Measurements from ENCODE around the gene LARGE1.

Gene LARGE1

DNA sequence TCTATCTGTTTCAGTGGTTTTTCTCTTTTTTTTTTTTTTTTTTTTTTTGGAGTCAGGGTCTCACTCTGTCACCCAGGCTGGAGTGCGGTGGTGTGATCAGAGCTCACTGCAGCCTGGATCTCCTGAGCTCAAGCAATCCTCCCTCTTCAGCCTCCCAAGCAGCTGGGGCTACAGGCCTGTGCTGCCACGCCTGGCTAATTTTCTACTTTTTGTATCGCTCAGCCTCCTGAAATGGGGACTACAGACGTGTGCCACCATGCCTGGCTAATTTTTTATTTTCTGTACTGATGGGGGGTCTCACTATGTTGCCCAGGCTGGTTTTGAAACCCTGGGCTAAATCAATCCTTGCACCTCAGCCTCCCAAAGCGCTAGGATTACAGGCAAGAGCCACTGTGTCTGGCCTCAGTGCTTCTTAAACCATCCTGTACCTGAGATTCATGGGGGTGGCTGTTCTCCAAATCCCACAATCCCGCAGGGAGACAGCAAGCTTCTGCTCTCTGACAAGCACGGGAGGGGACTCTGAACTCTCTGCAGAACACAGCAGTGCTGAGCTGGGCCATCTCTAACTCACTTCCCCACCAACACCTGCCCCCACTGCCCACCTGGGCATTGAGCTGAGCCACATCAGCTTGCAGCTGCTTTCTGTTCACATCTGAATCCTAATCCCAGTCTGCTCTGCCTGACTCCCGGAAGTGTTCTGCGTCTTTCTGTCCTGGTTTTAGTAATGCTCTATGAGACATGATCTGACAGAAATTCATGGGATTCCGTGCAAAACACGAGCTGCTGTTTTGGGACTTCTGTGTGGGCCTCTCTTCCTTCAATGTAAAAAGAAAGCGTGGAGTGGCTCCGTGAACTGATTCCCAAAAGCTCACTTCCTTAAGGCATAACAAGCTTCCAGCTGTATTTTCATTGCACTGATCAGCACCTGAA, 400.0 kb downstream of the LARGE1 start:
- Histone ChIP-seq H3K36me3 (replicated peaks in 1 of 2; ENCODE audit: control insufficient read depth in 2 of 2, insufficient read depth in 2 of 2, low read length in 2 of 2) (peaks cover 0 to 2% of the 10 kb centered on the region in 2 donors), H3K79me1 (ENCODE audit: low read depth, low read length) (no peaks in the 10 kb centered on the region), H3K4ac (ENCODE audit: low read length) (no peak overlapping the region), H4K91ac (ENCODE audit: low read depth, low read length, poor library complexity) (no peak overlapping the region), H3K4me2 (ENCODE audit: insufficient read depth, low read length, poor library complexity, severe bottlenecking) (no peak overlapping the region), H3K27ac (replicated peaks; ENCODE audit: low read length) (no peak overlapping the region), H3K23ac (ENCODE audit: low read depth, low read length, poor library complexity) (no peak overlapping the region), H2AK5ac (ENCODE audit: low read depth, low read length) (no peak overlapping the region), H3K14ac (ENCODE audit: low read length) (peak overlapping the region; percentile 33), H3K9ac (ENCODE audit: low read depth, low read length, poor library complexity) (no peak overlapping the region), H2BK12ac (ENCODE audit: low read length) (no peak overlapping the region), H3K9me3 (replicated peaks in 1 of 2; ENCODE audit: control insufficient read depth in 2 of 2, insufficient read depth in 1 of 2, low read depth in 1 of 2, low read length in 2 of 2) (peaks cover 2 to 12% of the 10 kb centered on the region in 2 donors), H3K18ac (ENCODE audit: low read length) (no peak overlapping the region), H2BK15ac (ENCODE audit: low read length) (no peak overlapping the region), H3K4me3 (ENCODE audit: low read length in 2 of 2) (no peak overlapping the region), H4K8ac (ENCODE audit: low read depth, low read length) (no peak overlapping the region), H3K27me3 (ENCODE audit: control insufficient read depth in 3 of 3, insufficient read depth in 3 of 3, low read depth in 1 of 3, low read length in 3 of 3) (no peaks in the 10 kb centered on the region), H2AFZ (ENCODE audit: low read length) (no peak overlapping the region), H2BK120ac (ENCODE audit: low read depth, low read length) (no peak overlapping the region), H3K4me1 (ENCODE audit: control insufficient read depth in 2 of 2, insufficient read depth in 1 of 2, low read depth in 1 of 2, low read length in 2 of 2) (peaks cover 4 to 9% of the 10 kb centered on the region in 2 donors), H2BK5ac (ENCODE audit: low read length) (no peak overlapping the region)
- no CpG with 5 or more reads among the region's 13 CpGs for WGBS, 2 donors (ENCODE audit: extremely low coverage in 2 of 2, insufficient read length in 2 of 2, insufficient replicate concordance in 1 of 2)
- no peak for DNase-seq (ENCODE audit: low spot score)

DNA sequence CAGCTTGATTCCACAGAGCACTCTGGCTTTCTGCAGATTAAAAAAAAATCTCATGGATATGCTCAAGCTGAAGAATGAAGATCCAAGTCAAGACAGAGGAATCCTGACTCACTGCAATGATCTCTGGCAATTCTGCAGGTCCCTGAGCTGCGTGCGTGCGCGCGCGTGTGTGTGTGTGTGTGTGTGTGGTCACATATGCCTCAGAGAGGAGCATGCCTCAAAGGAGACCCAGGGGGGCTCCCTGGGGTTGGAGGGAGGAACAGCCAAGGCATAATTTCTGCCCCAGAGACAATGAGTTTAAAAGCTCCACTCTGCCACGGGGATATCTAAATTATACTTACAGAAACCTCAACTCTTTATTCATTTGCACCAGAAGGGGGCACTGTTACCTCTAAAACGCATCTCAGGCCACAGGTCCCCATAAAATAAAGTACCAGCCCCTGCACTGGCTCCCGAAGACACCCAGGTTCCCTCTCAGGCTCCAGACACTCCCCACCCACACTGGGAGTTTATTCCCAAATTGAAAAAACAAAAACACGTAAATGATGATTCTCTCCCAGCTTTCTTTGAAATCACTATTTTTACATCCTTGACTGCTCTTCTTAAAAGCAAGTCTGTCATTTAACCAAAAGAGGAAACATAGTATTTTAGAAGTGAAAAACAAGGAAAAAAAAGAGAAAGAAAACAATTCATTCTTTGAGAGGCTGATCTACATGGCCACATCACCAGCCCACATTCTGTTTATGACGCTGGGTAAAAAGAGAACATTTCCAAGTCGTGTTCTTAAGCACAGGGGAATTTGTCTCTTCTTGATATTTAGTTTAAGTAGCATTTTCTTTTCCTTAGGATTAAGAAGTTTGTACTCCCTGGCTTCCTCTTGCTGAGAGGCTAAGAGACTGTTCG, 401.0 kb downstream of the LARGE1 start:
- Histone ChIP-seq H2AK5ac (ENCODE audit: low read depth, low read length) (no peak overlapping the region), H3K23ac (ENCODE audit: low read depth, low read length, poor library complexity) (no peak overlapping the region), H3K4me3 (ENCODE audit: low read length in 2 of 2) (no peak overlapping the region), H3K36me3 (replicated peaks in 1 of 2; ENCODE audit: control insufficient read depth in 2 of 2, insufficient read depth in 2 of 2, low read length in 2 of 2) (peaks cover 0 to 2% of the 10 kb centered on the region in 2 donors), H2AFZ (ENCODE audit: low read length) (peak overlapping the region; percentile 52), H4K8ac (ENCODE audit: low read depth, low read length) (no peak overlapping the region), H3K79me1 (ENCODE audit: low read depth, low read length) (no peaks in the 10 kb centered on the region), H3K27me3 (ENCODE audit: control insufficient read depth in 3 of 3, insufficient read depth in 3 of 3, low read depth in 1 of 3, low read length in 3 of 3) (no peaks in the 10 kb centered on the region), H3K4ac (ENCODE audit: low read length) (no peak overlapping the region), H2BK12ac (ENCODE audit: low read length) (no peak overlapping the region), H3K27ac (replicated peaks; ENCODE audit: low read length) (no peak overlapping the region), H2BK120ac (ENCODE audit: low read depth, low read length) (no peak overlapping the region), H2BK15ac (ENCODE audit: low read length) (no peak overlapping the region), H3K4me2 (ENCODE audit: insufficient read depth, low read length, poor library complexity, severe bottlenecking) (no peak overlapping the region), H2BK5ac (ENCODE audit: low read length) (no peak overlapping the region), H3K9me3 (replicated peaks in 1 of 2; ENCODE audit: control insufficient read depth in 2 of 2, insufficient read depth in 1 of 2, low read depth in 1 of 2, low read length in 2 of 2) (peaks cover 2 to 12% of the 10 kb centered on the region in 2 donors), H4K91ac (ENCODE audit: low read depth, low read length, poor library complexity) (no peak overlapping the region), H3K4me1 (ENCODE audit: control insufficient read depth in 2 of 2, insufficient read depth in 1 of 2, low read depth in 1 of 2, low read length in 2 of 2) (peaks cover 2 to 4% of the 10 kb centered on the region in 2 donors), H3K9ac (ENCODE audit: low read depth, low read length, poor library complexity) (no peak overlapping the region), H3K14ac (ENCODE audit: low read length) (no peak overlapping the region), H3K18ac (ENCODE audit: low read length) (no peak overlapping the region)
- peak; percentile 71 for DNase-seq (ENCODE audit: low spot score)
- WGBS, 2 donors (ENCODE audit: extremely low coverage in 2 of 2, insufficient read length in 2 of 2, insufficient replicate concordance in 1 of 2): no CpG with 5 or more reads among the region's 13 CpGs

DNA sequence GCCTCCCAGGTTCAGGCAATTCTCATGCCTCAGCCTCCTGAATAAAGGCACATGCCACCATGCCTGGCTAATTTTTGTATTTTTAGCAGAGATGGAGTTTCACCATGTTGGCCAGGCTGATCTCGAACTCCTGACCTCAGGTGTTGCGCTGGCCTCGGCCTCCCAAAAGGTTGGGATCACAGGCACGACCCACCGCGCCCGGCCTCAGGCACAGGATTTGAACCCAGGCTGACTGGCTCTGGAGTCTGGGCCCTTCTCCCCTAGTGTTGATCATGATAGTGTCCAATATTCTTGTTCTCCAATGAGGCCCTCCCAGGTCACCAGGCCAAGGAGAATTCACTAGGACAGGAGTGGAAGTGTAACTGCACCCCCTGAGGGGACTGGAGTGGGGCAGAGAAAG, 401.9 kb downstream of the LARGE1 start:
- peaks cover 2 to 5% of the 10 kb centered on the region in 2 donors for H3K4me1 ChIP-seq (ENCODE audit: control insufficient read depth in 2 of 2, insufficient read depth in 1 of 2, low read depth in 1 of 2, low read length in 2 of 2)
- H3K18ac ChIP-seq (ENCODE audit: low read length): no peak overlapping the region
- no peak overlapping the region for H2AFZ ChIP-seq (ENCODE audit: low read length)
- H3K4me2 ChIP-seq (ENCODE audit: insufficient read depth, low read length, poor library complexity, severe bottlenecking): no peak overlapping the region
- no peak overlapping the region for H3K27ac ChIP-seq (replicated peaks; ENCODE audit: low read length)
- H3K79me1 ChIP-seq (ENCODE audit: low read depth, low read length): no peaks in the 10 kb centered on the region
- no peak overlapping the region for H2BK15ac ChIP-seq (ENCODE audit: low read length)
- no peaks in the 10 kb centered on the region for H3K27me3 ChIP-seq (ENCODE audit: control insufficient read depth in 3 of 3, insufficient read depth in 3 of 3, low read depth in 1 of 3, low read length in 3 of 3)
- no peak overlapping the region for H3K4me3 ChIP-seq (ENCODE audit: low read length in 2 of 2)
- no peak for DNase-seq (ENCODE audit: low spot score)
- no peak overlapping the region for H4K8ac ChIP-seq (ENCODE audit: low read depth, low read length)
- no peak overlapping the region for H3K14ac ChIP-seq (ENCODE audit: low read length)
- peaks cover 0 to 2% of the 10 kb centered on the region in 2 donors for H3K36me3 ChIP-seq (replicated peaks in 1 of 2; ENCODE audit: control insufficient read depth in 2 of 2, insufficient read depth in 2 of 2, low read length in 2 of 2)
- no peak overlapping the region for H2BK5ac ChIP-seq (ENCODE audit: low read length)
- peaks cover 2 to 12% of the 10 kb centered on the region in 2 donors for H3K9me3 ChIP-seq (replicated peaks in 1 of 2; ENCODE audit: control insufficient read depth in 2 of 2, insufficient read depth in 1 of 2, low read depth in 1 of 2, low read length in 2 of 2)
- H4K91ac ChIP-seq (ENCODE audit: low read depth, low read length, poor library complexity): no peak overlapping the region
- H2BK12ac ChIP-seq (ENCODE audit: low read length): no peak overlapping the region
- no peak overlapping the region for H3K9ac ChIP-seq (ENCODE audit: low read depth, low read length, poor library complexity)
- no peak overlapping the region for H3K4ac ChIP-seq (ENCODE audit: low read length)
- no peak overlapping the region for H3K23ac ChIP-seq (ENCODE audit: low read depth, low read length, poor library complexity)
- H2AK5ac ChIP-seq (ENCODE audit: low read depth, low read length): no peak overlapping the region
- H2BK120ac ChIP-seq (ENCODE audit: low read depth, low read length): no peak overlapping the region
- WGBS, 2 donors (ENCODE audit: extremely low coverage in 2 of 2, insufficient read length in 2 of 2, insufficient replicate concordance in 1 of 2): no CpG with 5 or more reads among the region's 7 CpGs

DNA sequence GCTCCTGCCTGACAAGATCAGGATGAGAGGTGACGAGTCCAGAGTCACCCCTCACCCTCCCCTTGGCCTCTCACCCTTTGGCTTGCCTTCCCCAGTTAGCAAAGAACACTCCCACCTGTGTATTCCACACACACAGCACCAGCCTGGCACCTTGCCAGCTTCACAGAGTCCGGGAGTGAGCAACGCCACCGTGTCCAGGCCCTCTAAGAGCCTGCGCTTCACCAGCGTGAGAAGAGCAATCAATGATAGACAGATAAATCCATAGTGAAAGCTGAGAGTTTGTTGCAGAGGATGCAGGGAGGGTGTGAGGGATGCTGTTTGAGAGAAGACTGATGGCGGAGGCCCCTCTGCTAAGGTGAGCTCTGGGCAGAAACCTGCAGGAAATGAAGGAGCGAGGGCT, 404.5 kb downstream of the LARGE1 start:
- Histone ChIP-seq H2BK120ac (ENCODE audit: low read depth, low read length) (no peak overlapping the region), H3K18ac (ENCODE audit: low read length) (no peak overlapping the region), H3K27ac (replicated peaks; ENCODE audit: low read length) (no peak overlapping the region), H2AFZ (ENCODE audit: low read length) (no peak overlapping the region), H2AK5ac (ENCODE audit: low read depth, low read length) (no peak overlapping the region), H2BK5ac (ENCODE audit: low read length) (no peak overlapping the region), H3K9ac (ENCODE audit: low read depth, low read length, poor library complexity) (peak overlapping the region; percentile 66), H3K36me3 (replicated peaks in 1 of 2; ENCODE audit: control insufficient read depth in 2 of 2, insufficient read depth in 2 of 2, low read length in 2 of 2) (no peaks in the 10 kb centered on the region), H3K4me3 (ENCODE audit: low read length in 2 of 2) (no peak overlapping the region), H3K4me1 (ENCODE audit: control insufficient read depth in 2 of 2, insufficient read depth in 1 of 2, low read depth in 1 of 2, low read length in 2 of 2) (peaks cover 8 to 11% of the 10 kb centered on the region in 2 donors), H3K27me3 (ENCODE audit: control insufficient read depth in 3 of 3, insufficient read depth in 3 of 3, low read depth in 1 of 3, low read length in 3 of 3) (no peaks in the 10 kb centered on the region), H4K8ac (ENCODE audit: low read depth, low read length) (no peak overlapping the region), H2BK12ac (ENCODE audit: low read length) (no peak overlapping the region), H3K4ac (ENCODE audit: low read length) (no peak overlapping the region), H3K14ac (ENCODE audit: low read length) (no peak overlapping the region), H3K9me3 (replicated peaks in 1 of 2; ENCODE audit: control insufficient read depth in 2 of 2, insufficient read depth in 1 of 2, low read depth in 1 of 2, low read length in 2 of 2) (no peaks in the 10 kb centered on the region), H3K23ac (ENCODE audit: low read depth, low read length, poor library complexity) (no peak overlapping the region), H3K79me1 (ENCODE audit: low read depth, low read length) (no peaks in the 10 kb centered on the region), H4K91ac (ENCODE audit: low read depth, low read length, poor library complexity) (peak overlapping the region; percentile 15), H2BK15ac (ENCODE audit: low read length) (no peak overlapping the region), H3K4me2 (ENCODE audit: insufficient read depth, low read length, poor library complexity, severe bottlenecking) (no peak overlapping the region)
- DNase-seq (ENCODE audit: low spot score): no peak
- no CpG with 5 or more reads among the region's 8 CpGs for WGBS, 2 donors (ENCODE audit: extremely low coverage in 2 of 2, insufficient read length in 2 of 2, insufficient replicate concordance in 1 of 2)
